ENCODE measurements around the gene BRD1.

DNA sequence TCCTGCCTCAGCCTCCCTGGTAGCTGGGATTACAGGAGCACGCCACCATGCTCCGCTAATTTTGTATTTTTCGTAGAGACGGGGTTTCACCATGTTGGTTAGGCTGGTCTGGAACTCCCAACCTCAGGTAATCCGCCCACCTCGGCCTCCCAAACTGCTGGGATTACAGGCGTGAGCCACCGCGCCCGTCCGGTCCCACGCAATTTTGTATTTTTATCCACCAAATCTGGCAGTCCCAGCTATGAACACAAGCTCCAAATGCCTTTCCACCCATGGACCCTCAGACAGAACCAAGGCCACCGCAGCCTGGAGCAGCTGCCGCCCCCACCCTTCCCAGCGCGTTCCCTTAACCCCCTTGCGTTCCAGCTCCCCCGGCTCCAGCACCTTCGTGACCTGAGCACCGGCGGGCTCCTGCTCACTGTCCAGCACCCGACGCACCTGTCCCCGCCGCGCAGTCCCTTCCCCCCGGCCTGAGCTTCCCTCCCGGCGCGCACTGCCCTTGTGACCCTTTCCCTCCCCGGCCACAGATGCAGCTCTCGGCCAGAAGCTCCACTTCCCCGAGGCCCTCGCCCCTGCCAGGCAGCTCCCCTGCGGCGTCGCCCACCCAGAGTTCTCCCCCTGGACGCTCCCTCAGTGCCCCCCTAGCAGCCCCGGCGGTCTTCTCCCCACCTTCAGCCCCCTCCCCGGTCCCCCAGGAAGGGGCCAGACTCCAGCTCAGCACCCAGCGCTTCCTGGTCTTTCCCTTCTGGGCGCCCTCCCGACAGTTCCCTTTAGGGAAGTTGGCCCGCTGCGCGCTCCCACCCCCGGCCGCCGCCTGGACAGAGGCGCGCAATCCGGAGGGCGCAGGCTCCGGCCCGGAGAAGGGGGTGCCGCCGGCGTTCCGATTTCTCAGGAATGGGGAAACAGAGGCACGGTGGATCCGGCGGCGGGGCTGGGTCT is 20.3 kb upstream of the BRD1 start:
- TF ChIP-seq, protein P1, sequence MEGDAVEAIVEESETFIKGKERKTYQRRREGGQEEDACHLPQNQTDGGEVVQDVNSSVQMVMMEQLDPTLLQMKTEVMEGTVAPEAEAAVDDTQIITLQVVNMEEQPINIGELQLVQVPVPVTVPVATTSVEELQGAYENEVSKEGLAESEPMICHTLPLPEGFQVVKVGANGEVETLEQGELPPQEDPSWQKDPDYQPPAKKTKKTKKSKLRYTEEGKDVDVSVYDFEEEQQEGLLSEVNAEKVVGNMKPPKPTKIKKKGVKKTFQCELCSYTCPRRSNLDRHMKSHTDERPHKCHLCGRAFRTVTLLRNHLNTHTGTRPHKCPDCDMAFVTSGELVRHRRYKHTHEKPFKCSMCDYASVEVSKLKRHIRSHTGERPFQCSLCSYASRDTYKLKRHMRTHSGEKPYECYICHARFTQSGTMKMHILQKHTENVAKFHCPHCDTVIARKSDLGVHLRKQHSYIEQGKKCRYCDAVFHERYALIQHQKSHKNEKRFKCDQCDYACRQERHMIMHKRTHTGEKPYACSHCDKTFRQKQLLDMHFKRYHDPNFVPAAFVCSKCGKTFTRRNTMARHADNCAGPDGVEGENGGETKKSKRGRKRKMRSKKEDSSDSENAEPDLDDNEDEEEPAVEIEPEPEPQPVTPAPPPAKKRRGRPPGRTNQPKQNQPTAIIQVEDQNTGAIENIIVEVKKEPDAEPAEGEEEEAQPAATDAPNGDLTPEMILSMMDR (conservative IDR thresholded peaks at IDR 0.05; ENCODE audit: low read depth, low read length): no peak
- TF ChIP-seq EZH2 (IDR thresholded peaks at IDR 0.05; ENCODE audit: low read length, unreplicated experiment): no peak
